Neutrophil (primary cell): ENCODE data around the gene DHX40.
A peak's percentile ranks its signal among the peaks of the same experiment; 100 is the strongest.

ENCODE experiments used
- H3K27ac ChIP-seq: fragments of 200-600 bp; sonication (generic); 2 replicates; pipeline ENCODE4 v1.5.1; 2016; ENCODE audit warnings: mild to moderate bottlenecking, moderate library complexity
- H3K27me3 ChIP-seq: fragments of 200-600 bp; sonication (generic); 2 replicates; pipeline ENCODE4 v1.6.0; 2016; ENCODE audit warnings: mild to moderate bottlenecking
- H3K36me3 ChIP-seq: fragments of 200-600 bp; sonication (generic); 2 replicates; pipeline ENCODE4 v1.5.1; 2017
- H3K4me1 ChIP-seq, 2 experiments: fragments of 200-600 bp in 1 of 2; sonication (generic) in 1 of 2; 1 replicate in 1 of 2; 2 replicates in 1 of 2; pipeline versions ENCODE4 v1.5.1 to v1.6.1; 2013 to 2016; ENCODE audit warnings: low read depth in 1 of 2, low read length in 1 of 2, mild to moderate bottlenecking in 1 of 2, moderate library complexity in 1 of 2; ENCODE audit not compliant: control insufficient read depth in 1 of 2, insufficient read depth in 1 of 2
- H3K4me3 ChIP-seq, 2 experiments: fragments of 200-600 bp in 1 of 2; sonication (generic) in 1 of 2; 1 replicate in 1 of 2; 2 replicates in 1 of 2; pipeline ENCODE4 v1.5.1; 2013 to 2016; ENCODE audit warnings: low read depth in 1 of 2, low read length in 1 of 2, mild to moderate bottlenecking in 1 of 2, moderate library complexity in 1 of 2
- H3K9me3 ChIP-seq: fragments of 200-600 bp; sonication (generic); 2 replicates; pipeline ENCODE4 v1.5.1; 2016
- CTCF ChIP-seq: fragments of 200-600 bp; sonication (generic); IDR thresholded peaks from 2 replicates; pipeline ENCODE4 v1.5.1; 2016; ENCODE audit warnings: antibody characterized with exemption

Gene DHX40

DNA sequence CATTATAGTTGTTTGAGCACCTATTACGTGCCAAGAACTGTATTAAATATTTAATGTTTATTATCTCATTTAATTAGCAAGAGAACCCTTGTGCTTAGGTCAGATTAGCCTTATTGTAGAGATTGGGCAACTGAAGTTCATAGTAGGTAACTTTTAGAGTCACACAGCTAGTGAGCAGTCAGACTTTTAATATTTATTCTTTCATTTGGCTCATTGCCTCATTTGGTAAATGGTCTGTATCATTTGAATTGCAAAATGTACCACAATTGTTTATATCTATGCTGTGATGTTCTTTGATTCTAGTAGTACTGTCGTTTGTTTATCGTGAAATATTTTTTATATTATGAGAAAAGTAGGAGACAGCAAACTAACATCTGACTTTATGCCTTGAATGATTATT is 61.9 kb downstream of the DHX40 start:
- H3K4me1 ChIP-seq: peaks cover 45 to 47% of the 10 kb centered on the region in 2 experiments
- H3K27ac ChIP-seq: peak overlapping the region; percentile 74
- H3K36me3 ChIP-seq: no peaks in the 10 kb centered on the region
- H3K4me3 ChIP-seq: no peak overlapping the region
- no peaks in the 10 kb centered on the region for H3K27me3 ChIP-seq
- H3K9me3 ChIP-seq: no peaks in the 10 kb centered on the region
- TF ChIP-seq CTCF: no peak

GRCh38 chr17:59627770-59628171 is 62.4 kb downstream of the DHX40 start:
- no peaks in the 10 kb centered on the region for H3K27me3 ChIP-seq
- no peak for TF ChIP-seq CTCF
- H3K27ac ChIP-seq: peak overlapping the region; percentile 74
- peaks cover 42 to 43% of the 10 kb centered on the region in 2 experiments for H3K4me1 ChIP-seq
- H3K9me3 ChIP-seq: no peaks in the 10 kb centered on the region
- no peaks in the 10 kb centered on the region for H3K36me3 ChIP-seq
- H3K4me3 ChIP-seq: no peak overlapping the region

DNA sequence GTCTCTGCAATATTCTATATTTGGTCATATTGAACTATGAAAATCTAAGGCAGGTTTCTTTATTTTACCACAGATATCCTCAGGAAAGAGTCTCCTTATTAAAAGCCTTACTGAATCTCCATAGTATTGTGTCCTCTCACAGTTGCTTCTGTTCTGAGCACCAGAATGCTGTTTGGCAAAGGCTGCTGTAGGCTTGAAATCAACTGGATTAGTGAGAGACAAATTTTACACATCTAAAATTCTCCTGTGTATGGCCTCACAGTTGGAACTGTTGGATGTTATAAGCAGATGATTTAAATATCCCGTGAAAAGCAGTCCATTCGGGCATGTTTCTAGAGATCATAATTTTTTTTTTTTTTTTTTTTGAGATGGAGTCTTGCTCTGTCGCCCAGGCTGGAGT is 63.8 kb downstream of the DHX40 start:
- peak overlapping the region; percentile 74 for H3K27ac ChIP-seq
- no peak overlapping the region for H3K4me3 ChIP-seq
- H3K9me3 ChIP-seq: no peaks in the 10 kb centered on the region
- H3K4me1 ChIP-seq: peaks cover 32 to 35% of the 10 kb centered on the region in 2 experiments
- no peaks in the 10 kb centered on the region for H3K27me3 ChIP-seq
- TF ChIP-seq CTCF: no peak
- no peaks in the 10 kb centered on the region for H3K36me3 ChIP-seq

- Histone ChIP-seq H3K27me3 (no peaks in the 10 kb centered on the region), H3K36me3 (no peaks in the 10 kb centered on the region), H3K9me3 (no peaks in the 10 kb centered on the region), H3K27ac (peak overlapping the region; percentile 3), H3K4me3 (no peak overlapping the region), H3K4me1 (peaks cover 31 to 32% of the 10 kb centered on the region in 2 experiments)
- no peak for TF ChIP-seq CTCF
Observed at GRCh38 chr17:59631276-59631675, 65.9 kb downstream of the DHX40 start.

DNA sequence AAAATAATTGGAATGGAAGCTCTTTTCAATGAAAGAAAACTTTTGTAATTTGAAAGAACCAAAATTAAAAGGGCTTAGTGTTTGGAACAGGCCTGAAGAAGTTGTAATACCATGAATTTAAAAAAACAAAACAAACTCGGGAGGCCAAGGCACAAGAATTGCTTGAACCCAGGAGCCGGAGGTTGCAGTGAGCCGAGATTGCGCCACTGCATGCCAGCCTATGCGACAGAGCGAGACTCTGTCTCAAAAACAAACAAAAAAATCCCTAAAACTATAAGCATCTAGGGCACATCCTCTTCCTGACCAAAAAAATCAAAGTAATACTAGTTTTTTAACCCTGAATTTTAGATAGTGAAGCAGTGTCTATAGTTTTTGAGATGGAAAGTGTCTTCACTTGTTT is 67.0 kb downstream of the DHX40 start:
- Histone ChIP-seq H3K9me3 (no peaks in the 10 kb centered on the region), H3K27me3 (no peaks in the 10 kb centered on the region), H3K27ac (peak overlapping the region; percentile 32), H3K4me3 (no peak overlapping the region), H3K36me3 (no peaks in the 10 kb centered on the region), H3K4me1 (peaks cover 21 to 25% of the 10 kb centered on the region in 2 experiments)
- TF ChIP-seq CTCF: no peak
